Keratinocyte (primary cell): ENCODE measurements around the gene ABLIM1. TPM values are rescaled to one million over a fixed set of nuclear protein-coding genes. Genes with fewer than 3 reads are reported as not detected.

Experiments used
- DNase-seq: peaks from one replicate; pipeline ENCODE4 v3.0.0-alpha.2; 2011; ENCODE audit warnings: low read depth, missing footprints, low spot score
- FAIRE-seq: peaks from 2 replicates; lab custom pipeline; 2011; peaks lifted over from hg19 to GRCh38; lab: Jason Lieb, UNC
- H2AFZ ChIP-seq: 2 replicates; pipeline ENCODE4 v1.6.0; 2012; ENCODE audit warnings: low read length, control low read depth, inconsistent platforms; ENCODE audit not compliant: control insufficient read depth
- H3K27ac ChIP-seq: 2 replicates; pipeline ENCODE4 v1.5.1; 2011; ENCODE audit warnings: low read length; ENCODE audit not compliant: control insufficient read depth, insufficient read depth
- H3K27me3 ChIP-seq: 3 replicates; pipeline ENCODE4 v1.6.0; 2011; ENCODE audit warnings: low read length; ENCODE audit not compliant: control insufficient read depth, insufficient read depth; ENCODE audit errors: extremely low read depth
- H3K36me3 ChIP-seq, 2 experiments: 2 replicates in 1 of 2; 3 replicates in 1 of 2; pipeline ENCODE4 v1.5.1; 2011; ENCODE audit warnings: low read length in 2 of 2, mild to moderate bottlenecking in 1 of 2; ENCODE audit not compliant: control insufficient read depth in 2 of 2, insufficient read depth in 2 of 2; ENCODE audit errors: extremely low read depth in 1 of 2
- H3K4me1 ChIP-seq: 3 replicates; pipeline ENCODE4 v1.5.1; 2011; ENCODE audit warnings: low read length; ENCODE audit not compliant: control insufficient read depth, insufficient read depth; ENCODE audit errors: extremely low read depth
- H3K4me2 ChIP-seq: 3 replicates; pipeline ENCODE4 v1.6.0; 2011; ENCODE audit warnings: low read depth, low read length; ENCODE audit not compliant: control insufficient read depth, insufficient read depth; ENCODE audit errors: extremely low read depth
- H3K4me3 ChIP-seq, 3 experiments: fragments of 200-600 bp in 1 of 3; sonication (generic) in 1 of 3; 2 replicates in 2 of 3; 3 replicates in 1 of 3; pipeline ENCODE4 v1.5.1; 2011 to 2016; ENCODE audit warnings: low read length in 3 of 3, mild to moderate bottlenecking in 3 of 3, control low read depth in 2 of 3, inconsistent platforms in 1 of 3, low read depth in 1 of 3, mixed read lengths in 1 of 3, mixed run types in 1 of 3, moderate library complexity in 1 of 3; ENCODE audit not compliant: control insufficient read depth in 2 of 3, insufficient read depth in 2 of 3; ENCODE audit errors: extremely low read depth in 1 of 3
- H3K79me2 ChIP-seq: 2 replicates; pipeline ENCODE4 v1.6.0; 2012; ENCODE audit warnings: low read length; ENCODE audit not compliant: control insufficient read depth, insufficient read depth
- H3K9ac ChIP-seq: 3 replicates; pipeline ENCODE4 v1.6.0; 2011; ENCODE audit warnings: low read length; ENCODE audit not compliant: control insufficient read depth, insufficient read depth; ENCODE audit errors: extremely low read depth
- H3K9me1 ChIP-seq: 3 replicates; pipeline ENCODE4 v1.6.0; 2011; ENCODE audit warnings: low read length; ENCODE audit not compliant: control insufficient read depth, insufficient read depth; ENCODE audit errors: extremely low read depth
- H3K9me3 ChIP-seq: 2 replicates; pipeline ENCODE4 v1.5.1; 2012; ENCODE audit warnings: low read depth, low read length; ENCODE audit not compliant: control insufficient read depth
- H4K20me1 ChIP-seq: 3 replicates; pipeline ENCODE4 v1.6.0; 2011; ENCODE audit warnings: low read length; ENCODE audit not compliant: control insufficient read depth, insufficient read depth; ENCODE audit errors: extremely low read depth
- CTCF ChIP-seq, 3 experiments: IDR thresholded peaks in 1 of 3; conservative IDR thresholded peaks in 1 of 3; optimal IDR thresholded peaks in 1 of 3; 2 replicates in 2 of 3; 3 replicates in 1 of 3; pipeline versions ENCODE3 to v1.5.1; 2011; ENCODE audit warnings: low read length in 3 of 3, mild to moderate bottlenecking in 3 of 3, moderate library complexity in 2 of 3, control low read depth in 1 of 3, inconsistent platforms in 1 of 3; ENCODE audit not compliant: insufficient read depth in 2 of 3; ENCODE audit errors: extremely low read depth in 1 of 3
- EZH2 ChIP-seq: IDR thresholded peaks from one replicate; pipeline ENCODE4 v1.6.1; 2012; ENCODE audit warnings: inconsistent platforms, mild to moderate bottlenecking, low read length, moderate library complexity
- dilution Hi-C: fragments of 300-500 bp; cut with MboI; formaldehyde crosslinking; loops from one replicate; pipeline ENCODE4 v1.7.0; 2020; ENCODE audit warnings: low sequenced_read_pairs; ENCODE audit not compliant: extremely low pct_ligation_motif_present
- polyA plus RNA-seq, 5 experiments: library from polyadenylated mRNA; depleted of rRNA in 3 of 5; stranded (reverse) in 3 of 5; stranded (forward) in 1 of 5; unstranded in 1 of 5; fragments of >200 nt; gene quantifications; 1 replicate in 1 of 5; 2 replicates in 3 of 5; 3 replicates in 1 of 5; pipeline versions ENCODE4 v1.2.1 to v1.2.3, GENCODE V29; 2011 to 2012; ENCODE audit warnings: missing spikeins in 2 of 5, low read depth in 1 of 5, low replicate concordance in 1 of 5

ABLIM1 gene
- polyA plus RNA-seq, 1 donor (not counting 4 experiments of a cell fraction or from before 2014, with no cell fraction given), result 55.2 TPM

- FAIRE-seq (no peak), DNase-seq (no peak)
- Histone ChIP-seq H3K27ac (no peak overlapping the region), H3K4me1 (no peaks in the 10 kb centered on the region), H3K9ac (no peak overlapping the region), H4K20me1 (no peaks in the 10 kb centered on the region), H3K9me3 (no peaks in the 10 kb centered on the region), H3K79me2 (no peaks in the 10 kb centered on the region), H3K27me3 (no peaks in the 10 kb centered on the region), H3K36me3 (no peaks in the 10 kb centered on the region), H3K4me3 (no peak overlapping the region), H3K4me2 (no peak overlapping the region), H2AFZ (no peak overlapping the region), H3K9me1 (no peaks in the 10 kb centered on the region)
- no peak for TF ChIP-seq EZH2
- no peak for TF ChIP-seq CTCF (optimal IDR thresholded peaks at IDR 0.05 in 1 of 3, IDR thresholded peaks at IDR 0.05 in 1 of 3, conservative IDR thresholded peaks at IDR 0.05 in 1 of 3; ENCODE audit: extremely low read depth in 1 of 3, insufficient read depth in 2 of 3, low read length in 3 of 3)
- dilution Hi-C loops, result no loop called here
Observed at GRCh38 chr10:114603303-114603702, 54.8 kb downstream of the ABLIM1 start.

DNA sequence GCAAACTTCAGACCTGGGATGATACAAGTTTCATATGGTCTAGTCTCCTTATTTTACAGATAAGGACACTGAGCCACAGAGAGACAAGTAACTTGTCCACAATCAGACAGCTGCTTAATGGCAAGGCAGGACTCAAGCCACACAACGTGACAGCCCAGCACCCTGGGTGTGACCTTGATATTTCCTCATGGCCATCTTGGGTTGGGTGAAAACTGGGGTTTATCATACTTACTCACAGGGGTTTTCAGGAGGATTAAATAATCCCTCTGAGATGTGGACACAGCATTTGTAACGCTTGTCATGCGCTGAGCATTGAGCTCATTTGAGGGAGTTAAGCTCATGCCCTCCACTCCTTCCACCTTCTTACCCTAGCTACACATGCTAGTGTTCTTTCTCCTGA, 58.0 kb downstream of the ABLIM1 start:
- H3K4me3 ChIP-seq, result no peak overlapping the region
- H3K4me1 ChIP-seq, result no peaks in the 10 kb centered on the region
- TF ChIP-seq CTCF (optimal IDR thresholded peaks at IDR 0.05 in 1 of 3, IDR thresholded peaks at IDR 0.05 in 1 of 3, conservative IDR thresholded peaks at IDR 0.05 in 1 of 3; ENCODE audit: extremely low read depth in 1 of 3, insufficient read depth in 2 of 3, low read length in 3 of 3) (no peak), EZH2 (no peak)
- no peaks in the 10 kb centered on the region for H4K20me1 ChIP-seq
- no peak overlapping the region for H2AFZ ChIP-seq
- no peaks in the 10 kb centered on the region for H3K9me3 ChIP-seq
- dilution Hi-C loops, result no loop called here
- no peak for DNase-seq
- no peaks in the 10 kb centered on the region for H3K79me2 ChIP-seq
- no peak overlapping the region for H3K9ac ChIP-seq
- H3K27me3 ChIP-seq, result no peaks in the 10 kb centered on the region
- FAIRE-seq, result no peak
- no peaks in the 10 kb centered on the region for H3K36me3 ChIP-seq
- H3K9me1 ChIP-seq, result no peaks in the 10 kb centered on the region
- H3K4me2 ChIP-seq, result no peak overlapping the region
- H3K27ac ChIP-seq, result no peak overlapping the region
